CD8-positive, alpha-beta memory T cell (primary cell): Measurements from ENCODE around the gene MT1H. TPM values are rescaled to one million over a fixed set of nuclear protein-coding genes. Genes with fewer than 3 reads are reported as not detected.

Experiments used
- CTCF ChIA-PET: fragments of 350-600 bp; sonication (Branson Sonifier 250); formaldehyde crosslinking; loops from one replicate; lab custom pipeline; 2021; ENCODE audit warnings: antibody characterized with exemption; lab: Charles Lee
- POLR2A ChIA-PET: fragments of 350-600 bp; sonication (Branson Sonifier 250); formaldehyde crosslinking; loops from one replicate; lab custom pipeline; 2021; ENCODE audit warnings: antibody characterized with exemption; lab: Charles Lee
- DNase-seq, 5 donors: peaks; one replicate each; pipeline versions ENCODE4 v3.0.0 to v3.0.0-alpha.2; 2020 to 2022; ENCODE audit warnings: mixed read lengths in 1 of 5
- H3K27ac ChIP-seq: one replicate; pipeline ENCODE4 v1.7.0; 2013; ENCODE audit warnings: low read depth, mild to moderate bottlenecking, low read length, moderate library complexity
- H3K27me3 ChIP-seq: 2 replicates; pipeline ENCODE4 v1.7.0; 2013; ENCODE audit warnings: low read length, mild to moderate bottlenecking; ENCODE audit not compliant: insufficient read depth, poor library complexity, severe bottlenecking
- H3K36me3 ChIP-seq: 2 replicates; pipeline ENCODE4 v1.7.0; 2013; ENCODE audit warnings: mild to moderate bottlenecking, low read length, moderate library complexity; ENCODE audit not compliant: insufficient read depth
- H3K4me1 ChIP-seq: 2 replicates; pipeline ENCODE4 v1.7.0; 2013; ENCODE audit warnings: mild to moderate bottlenecking, low read length, moderate library complexity; ENCODE audit not compliant: insufficient read depth
- H3K4me3 ChIP-seq: 2 replicates; pipeline ENCODE4 v1.7.0; 2013; ENCODE audit warnings: mild to moderate bottlenecking, low read length
- H3K9me3 ChIP-seq: 2 replicates; pipeline ENCODE4 v1.7.0; 2013; ENCODE audit warnings: mild to moderate bottlenecking, low read length
- H3K27ac Mint-ChIP-seq, 8 donors: one replicate each; pipeline ENCODE4 v1.8.0; 2020 to 2021; ENCODE audit warnings: mixed read lengths in 8 of 8, mild to moderate bottlenecking in 6 of 8, inconsistent platforms in 3 of 8, moderate library complexity in 3 of 8
- H3K27me3 Mint-ChIP-seq, 2 donors: one replicate each; pipeline ENCODE4 v1.8.0; 2020 to 2021; ENCODE audit warnings: mixed read lengths in 2 of 2, mild to moderate bottlenecking in 1 of 2, moderate library complexity in 1 of 2
- H3K36me3 Mint-ChIP-seq, 3 donors: one replicate each; pipeline ENCODE4 v1.8.0; 2020 to 2021; ENCODE audit warnings: mixed read lengths in 3 of 3, inconsistent platforms in 1 of 3, mild to moderate bottlenecking in 1 of 3
- H3K4me1 Mint-ChIP-seq, 3 donors: one replicate each; pipeline ENCODE4 v1.8.0; 2020 to 2021; ENCODE audit warnings: mixed read lengths in 3 of 3, inconsistent platforms in 1 of 3, mild to moderate bottlenecking in 1 of 3
- H3K4me3 Mint-ChIP-seq, 7 donors: one replicate each; pipeline ENCODE4 v1.8.0; 2020 to 2021; ENCODE audit warnings: mixed read lengths in 7 of 7, mild to moderate bottlenecking in 6 of 7, moderate library complexity in 4 of 7, inconsistent platforms in 2 of 7
- H3K9me3 Mint-ChIP-seq, 5 donors: one replicate each; pipeline ENCODE4 v1.8.0; 2020 to 2022; ENCODE audit warnings: mixed read lengths in 5 of 5, mild to moderate bottlenecking in 3 of 5, moderate library complexity in 2 of 5, inconsistent platforms in 1 of 5
- polyA plus RNA-seq: library from polyadenylated mRNA; unstranded; fragments of 300-500 nt; fragmentation: Illumina TruSeq; gene quantifications from one replicate; pipeline ENCODE4 v1.2.3, GENCODE V29; 2021
- total RNA-seq, 2 experiments: library from RNA; stranded (reverse); gene quantifications; one replicate each; pipeline ENCODE4 v1.2.3, GENCODE V29; 2021

Gene MT1H
- total and polyA plus RNA-seq, 3 experiments from 2014 or later: 4.8 to 5.5 TPM; not detected in 1

DNA sequence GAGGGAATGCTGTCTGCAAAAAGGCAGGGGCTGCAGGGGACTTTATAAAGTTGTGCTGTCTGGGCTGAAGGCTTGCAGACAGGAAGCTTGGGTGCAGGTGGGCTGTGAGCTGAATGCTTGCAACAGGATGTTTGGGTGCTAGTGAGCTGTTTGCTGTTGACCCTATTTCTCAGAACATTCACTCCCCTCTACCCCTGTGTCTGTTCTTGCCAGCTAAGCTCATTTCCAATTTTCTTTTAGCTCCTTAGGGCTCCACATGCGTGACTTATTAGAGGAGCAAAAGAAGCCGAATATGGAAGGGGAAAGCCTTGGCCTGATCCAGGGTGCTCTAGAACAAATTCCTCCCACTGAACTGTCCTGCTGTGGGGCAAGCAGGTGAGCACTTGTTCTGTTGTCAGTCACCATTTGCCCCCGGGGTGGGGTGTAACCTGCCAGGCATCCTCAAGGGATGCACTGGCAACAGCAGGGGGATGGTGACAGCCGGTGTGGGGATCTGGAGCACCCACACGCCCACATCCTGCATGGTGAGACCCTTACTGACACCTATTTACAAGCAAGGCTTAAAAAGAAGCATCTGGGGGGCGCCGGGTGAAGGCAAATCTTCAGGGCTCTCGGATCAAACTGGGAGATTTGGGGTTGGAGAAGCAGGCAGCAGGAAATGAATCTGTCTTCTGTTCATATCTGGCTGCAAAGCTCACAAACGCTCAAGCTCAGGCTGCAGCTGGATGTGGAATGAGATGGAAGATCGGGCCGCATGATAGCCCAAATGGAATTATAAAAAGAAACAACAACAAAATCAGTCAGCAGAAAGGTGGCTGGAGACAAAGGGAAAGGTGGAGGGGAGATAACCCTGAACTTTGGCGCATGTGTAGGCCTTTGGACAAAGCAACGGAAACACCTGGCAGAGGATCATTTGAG is 39.2 kb downstream of the MT1H start:
- Mint-ChIP-seq H3K27me3 (no peaks in the 10 kb centered on the region), H3K27ac (peak overlapping the region; percentile 88 to 97 (median 94)), H3K36me3 (peaks cover 0 to 9% (median 5%) of the 10 kb centered on the region in 3 donors), H3K4me3 (peak overlapping the region; percentile 86 to 94 (median 88)), H3K9me3 (no peaks in the 10 kb centered on the region), H3K4me1 (peaks cover 37 to 54% (median 52%) of the 10 kb centered on the region in 3 donors)
- ChIA-PET POLR2A (interaction anchor here (0.8 to 1.3 kb wide), 5 partner anchors 21 to 223 kb away, joined by 3 to 8 read pairs (median 3); partner anchors contain the start of genes HERPUD1, MT2A and NUP93), CTCF (interaction anchor here (0.6 to 3.8 kb wide), 7 partner anchors 9 to 242 kb away, joined by 3 to 26 read pairs (median 5); partner anchors contain the start of gene MT2A)
- peak; percentile 11 to 67 (median 39) for DNase-seq
- Histone ChIP-seq H3K27me3 (no peaks in the 10 kb centered on the region), H3K4me1 (peaks cover 29% of the 10 kb centered on the region), H3K27ac (peak overlapping the region; percentile 30), H3K9me3 (no peaks in the 10 kb centered on the region), H3K36me3 (no peaks in the 10 kb centered on the region), H3K4me3 (peak overlapping the region; percentile 56)

DNA sequence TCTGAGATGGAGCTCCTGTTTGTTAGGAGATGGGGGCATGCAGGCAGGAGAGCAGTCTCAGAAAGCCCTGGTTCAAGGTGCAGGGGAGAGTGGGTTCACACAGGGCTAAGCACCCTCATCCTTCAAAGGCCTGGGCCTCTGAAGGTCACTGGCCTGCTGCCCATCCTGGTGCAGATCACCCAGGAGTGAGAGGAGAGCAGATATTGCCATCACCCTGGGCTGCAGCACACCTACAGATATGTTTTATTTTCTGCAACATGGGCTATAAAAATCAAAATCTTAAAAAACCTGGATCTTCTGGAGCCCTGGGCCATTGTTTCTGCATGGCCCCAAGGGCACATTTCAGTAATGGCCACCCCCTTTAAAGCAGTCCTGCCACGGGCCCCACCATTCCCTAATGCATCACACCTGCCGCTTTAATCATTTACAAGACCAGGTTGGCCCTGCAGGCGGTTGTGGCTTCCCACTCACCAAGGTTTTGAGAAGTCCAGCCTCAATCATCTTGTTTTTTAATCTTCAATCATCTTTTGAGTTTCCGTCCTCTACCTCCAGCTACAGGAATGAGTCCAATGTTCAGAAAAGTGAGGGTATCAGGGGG is 39.9 kb downstream of the MT1H start:
- Histone ChIP-seq H3K4me3 (peak overlapping the region; percentile 56), H3K36me3 (no peaks in the 10 kb centered on the region)

DNA sequence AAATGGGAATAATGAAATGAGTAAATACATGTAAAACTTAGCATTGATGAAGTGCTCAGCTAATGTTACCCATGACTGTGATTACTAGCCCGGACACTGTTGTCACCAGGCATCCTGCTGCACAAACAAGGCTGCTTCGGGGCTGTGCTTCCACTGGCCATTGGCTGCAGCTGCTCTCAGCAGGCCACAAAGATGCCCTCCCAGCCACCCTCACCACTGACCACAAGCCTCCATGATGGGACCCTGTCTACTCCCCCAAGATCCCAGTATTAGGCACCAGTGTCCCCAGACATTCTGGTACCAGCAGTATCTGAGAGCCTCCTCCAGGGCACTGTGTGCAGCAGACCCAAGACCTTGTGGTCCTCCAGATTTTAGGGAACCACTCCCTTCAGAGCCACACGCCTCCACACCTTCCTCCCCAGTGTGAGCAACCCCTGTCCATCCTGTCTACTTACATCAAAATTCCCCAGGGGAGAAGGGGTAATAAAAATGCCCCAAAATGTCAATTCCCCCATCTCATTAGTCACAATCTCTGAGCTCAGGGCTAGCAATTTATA is 40.6 kb downstream of the MT1H start:
- Mint-ChIP-seq H3K36me3 (peaks cover 0 to 9% (median 6%) of the 10 kb centered on the region in 3 donors), H3K9me3 (no peaks in the 10 kb centered on the region), H3K27ac (peak overlapping the region; percentile 88 to 97 (median 94)), H3K4me3 (peak overlapping the region; percentile 86 to 94 (median 88)), H3K4me1 (peaks cover 37 to 54% (median 52%) of the 10 kb centered on the region in 3 donors), H3K27me3 (no peaks in the 10 kb centered on the region)
- ChIA-PET POLR2A (no interaction called here), CTCF (interaction anchor here (1.2 to 2.3 kb wide), 2 partner anchors 8 to 196 kb away, joined by 4 to 6 read pairs; no protein-coding TSS in a partner anchor)
- no peaks in the 10 kb centered on the region for H3K36me3 ChIP-seq
- H3K4me3 ChIP-seq: no peak overlapping the region
- H3K9me3 ChIP-seq: no peaks in the 10 kb centered on the region
- no peaks in the 10 kb centered on the region for H3K27me3 ChIP-seq
- H3K27ac ChIP-seq: no peak overlapping the region
- no peak for DNase-seq
- peaks cover 29% of the 10 kb centered on the region for H3K4me1 ChIP-seq

More for the DNA sequence above, 39.9 kb downstream of the MT1H start:
- Histone ChIP-seq H3K4me1 (peaks cover 29% of the 10 kb centered on the region), H3K27me3 (no peaks in the 10 kb centered on the region), H3K9me3 (no peaks in the 10 kb centered on the region), H3K27ac (peak overlapping the region; percentile 30)
- Mint-ChIP-seq H3K4me3 (peak overlapping the region; percentile 86 to 94 (median 88)), H3K36me3 (peaks cover 0 to 9% (median 5%) of the 10 kb centered on the region in 3 donors), H3K9me3 (no peaks in the 10 kb centered on the region), H3K27ac (peak overlapping the region; percentile 88 to 97 (median 94)), H3K27me3 (no peaks in the 10 kb centered on the region), H3K4me1 (peaks cover 37 to 54% (median 52%) of the 10 kb centered on the region in 3 donors)
- no peak for DNase-seq
- ChIA-PET CTCF (interaction anchor here (2.3 to 3.8 kb wide), 2 partner anchors 133 to 196 kb away, joined by 6 to 26 read pairs; no protein-coding TSS in a partner anchor), POLR2A (interaction anchor here (1.3 kb wide), 1 partner anchor 222 kb away, joined by 8 read pairs; the partner anchor contains the start of gene HERPUD1)

DNA sequence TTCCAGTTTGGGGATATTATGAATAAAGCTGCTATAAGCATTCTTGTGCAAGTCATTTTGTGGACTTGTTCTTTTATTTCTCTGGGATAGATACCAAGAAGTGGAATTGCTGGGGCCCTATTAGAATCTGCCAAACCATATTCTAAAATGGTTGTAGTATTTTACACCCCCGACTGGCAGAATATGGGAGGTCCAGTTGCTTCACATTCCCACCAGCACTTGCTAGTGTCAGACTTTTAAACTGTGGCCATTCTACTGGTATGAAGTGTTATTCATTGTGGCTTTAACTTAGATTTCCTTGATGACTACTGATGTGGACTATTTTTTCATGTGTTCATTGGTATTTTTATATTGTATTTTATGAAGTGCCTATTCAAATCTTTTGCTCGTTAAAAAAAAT is 42.2 kb downstream of the MT1H start:
- no peaks in the 10 kb centered on the region for H3K27me3 Mint-ChIP-seq
- CTCF ChIA-PET: no interaction called here
- peak overlapping the region in 6 of 8 donors; percentile 3 to 92 (median 65) for H3K27ac Mint-ChIP-seq

DNA sequence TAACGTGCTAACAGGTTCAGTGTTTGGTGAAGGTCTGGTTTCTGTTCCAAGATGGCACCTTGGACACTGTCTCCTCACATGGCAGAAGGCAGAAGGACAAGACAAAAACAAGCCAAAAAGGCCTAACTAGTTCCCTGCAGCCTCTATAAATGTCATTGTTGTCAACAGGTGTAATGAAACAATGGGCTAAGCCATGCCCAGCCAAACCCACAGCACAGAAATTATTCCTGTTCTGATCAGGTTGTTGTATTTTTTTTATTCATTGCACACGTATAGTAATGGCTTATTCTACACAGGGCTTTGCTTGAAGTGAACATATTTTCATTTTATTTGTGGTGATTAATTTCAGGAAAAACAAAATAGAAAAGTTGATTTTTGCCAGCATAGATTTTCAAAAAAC is 44.2 kb downstream of the MT1H start:
- no peaks in the 10 kb centered on the region for H3K9me3 Mint-ChIP-seq
- H3K4me1 Mint-ChIP-seq: peaks cover 26 to 40% (median 38%) of the 10 kb centered on the region in 3 donors
- Histone ChIP-seq H3K27me3 (no peaks in the 10 kb centered on the region), H3K9me3 (no peaks in the 10 kb centered on the region), H3K4me1 (peaks cover 17% of the 10 kb centered on the region), H3K36me3 (no peaks in the 10 kb centered on the region), H3K4me3 (no peak overlapping the region), H3K27ac (no peak overlapping the region)
- no peak overlapping the region for H3K27ac Mint-ChIP-seq
- no peaks in the 10 kb centered on the region for H3K27me3 Mint-ChIP-seq
- POLR2A ChIA-PET: no interaction called here
- no peak overlapping the region for H3K4me3 Mint-ChIP-seq
- DNase-seq: no peak
- H3K36me3 Mint-ChIP-seq: peaks cover 0 to 9% (median 6%) of the 10 kb centered on the region in 3 donors
- CTCF ChIA-PET: no interaction called here

More for the DNA sequence above, 42.2 kb downstream of the MT1H start:
- Mint-ChIP-seq H3K4me3 (peak overlapping the region in 3 of 7 donors; percentile 43 to 73 (median 61)), H3K36me3 (peaks cover 0 to 9% (median 6%) of the 10 kb centered on the region in 3 donors), H3K9me3 (no peaks in the 10 kb centered on the region), H3K4me1 (peaks cover 37 to 54% (median 52%) of the 10 kb centered on the region in 3 donors)
- no peaks in the 10 kb centered on the region for H3K9me3 ChIP-seq
- H3K4me3 ChIP-seq: no peak overlapping the region
- no peak overlapping the region for H3K27ac ChIP-seq
- H3K4me1 ChIP-seq: peaks cover 29% of the 10 kb centered on the region
- H3K27me3 ChIP-seq: no peaks in the 10 kb centered on the region
- no peak for DNase-seq
- POLR2A ChIA-PET: no interaction called here
- H3K36me3 ChIP-seq: no peaks in the 10 kb centered on the region

DNA sequence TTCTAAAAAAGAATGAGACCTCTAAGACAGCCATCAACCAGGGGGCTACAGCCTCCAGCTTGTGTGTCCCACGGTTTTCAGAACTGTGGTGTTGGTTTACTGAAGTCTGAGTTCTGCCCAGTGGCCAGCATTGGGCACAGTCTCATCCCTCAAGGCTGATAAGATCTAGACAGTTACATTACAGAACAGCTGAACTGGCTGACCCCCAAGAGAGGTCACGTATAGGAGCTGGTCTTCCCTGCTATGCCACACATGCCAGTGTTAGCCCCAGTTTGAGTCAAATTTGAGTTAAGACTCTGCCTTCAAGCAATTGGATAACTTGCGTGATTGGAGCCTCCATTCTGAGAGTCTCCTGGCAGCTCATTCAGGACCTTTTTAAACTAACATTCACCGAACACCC is 45.5 kb downstream of the MT1H start:
- peaks cover 0 to 9% (median 2%) of the 10 kb centered on the region in 3 donors for H3K36me3 Mint-ChIP-seq
- no peaks in the 10 kb centered on the region for H3K9me3 Mint-ChIP-seq
- DNase-seq: no peak
- Histone ChIP-seq H3K36me3 (no peaks in the 10 kb centered on the region), H3K27me3 (no peaks in the 10 kb centered on the region), H3K4me3 (no peak overlapping the region), H3K9me3 (no peaks in the 10 kb centered on the region), H3K4me1 (peaks cover 3% of the 10 kb centered on the region), H3K27ac (no peak overlapping the region)
- no peak overlapping the region for H3K27ac Mint-ChIP-seq
- ChIA-PET POLR2A (no interaction called here), CTCF (interaction anchor here (2.1 to 4.0 kb wide), 2 partner anchors 13 to 138 kb away, joined by 5 to 11 read pairs; no protein-coding TSS in a partner anchor)
- H3K4me3 Mint-ChIP-seq: no peak overlapping the region
- H3K4me1 Mint-ChIP-seq: peaks cover 14 to 27% (median 25%) of the 10 kb centered on the region in 3 donors
- no peaks in the 10 kb centered on the region for H3K27me3 Mint-ChIP-seq

DNA sequence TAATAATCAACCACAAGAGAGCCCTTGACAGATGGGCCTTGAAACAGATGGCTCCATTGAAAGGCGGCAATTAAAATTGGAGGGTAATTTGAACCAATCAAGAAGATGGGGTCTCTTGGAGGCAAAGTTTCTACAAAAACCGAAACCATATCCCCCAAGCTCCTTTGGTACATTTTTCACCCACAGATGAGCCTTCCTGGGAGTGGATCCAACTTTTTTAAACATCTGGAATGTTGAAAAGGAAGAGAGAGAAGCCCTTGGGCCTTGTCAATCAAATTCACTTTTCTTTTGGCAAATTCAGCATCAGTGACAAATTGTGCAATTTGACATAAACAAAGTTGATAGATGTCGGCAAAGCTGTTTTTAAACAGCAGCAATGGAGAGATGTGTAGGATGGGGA is 47.1 kb downstream of the MT1H start:
- Mint-ChIP-seq H3K36me3 (peaks cover 0 to 3% (median 2%) of the 10 kb centered on the region in 3 donors), H3K27ac (no peak overlapping the region), H3K9me3 (no peaks in the 10 kb centered on the region), H3K4me1 (peaks cover 2 to 12% (median 11%) of the 10 kb centered on the region in 3 donors), H3K4me3 (no peak overlapping the region), H3K27me3 (no peaks in the 10 kb centered on the region)
- no peaks in the 10 kb centered on the region for H3K27me3 ChIP-seq
- POLR2A ChIA-PET: interaction anchor here (0.6 to 1.6 kb wide), 2 partner anchors 12 to 166 kb away, joined by 3 to 5 read pairs; partner anchors contain the start of gene NUP93
- H3K4me1 ChIP-seq: no peaks in the 10 kb centered on the region
- no peak for DNase-seq
- H3K9me3 ChIP-seq: no peaks in the 10 kb centered on the region
- CTCF ChIA-PET: interaction anchor here (1.1 to 4.0 kb wide), 3 partner anchors 15 to 235 kb away, joined by 3 to 11 read pairs (median 5); no protein-coding TSS in a partner anchor
- H3K4me3 ChIP-seq: no peak overlapping the region
- no peak overlapping the region for H3K27ac ChIP-seq
- no peaks in the 10 kb centered on the region for H3K36me3 ChIP-seq
